Skeletal muscle tissue (tissue), 4 donors: ENCODE results near the gene MYO16. TPM values are rescaled to one million over a fixed set of nuclear protein-coding genes. Genes with fewer than 3 reads are reported as not detected.

Experiments
- H3K27ac ChIP-seq: one replicate; pipeline ENCODE4 v1.7.0; 2013; ENCODE audit warnings: mild to moderate bottlenecking, low read depth, low read length, inconsistent platforms
- H3K27me3 ChIP-seq, 3 donors: one replicate each; pipeline ENCODE4 v1.7.0; 2013; ENCODE audit warnings: low read length in 3 of 3; ENCODE audit not compliant: control insufficient read depth in 3 of 3, insufficient read depth in 3 of 3
- H3K36me3 ChIP-seq, 3 donors: one replicate each; pipeline ENCODE4 v1.7.0; 2013; ENCODE audit warnings: low read length in 3 of 3; ENCODE audit not compliant: control insufficient read depth in 3 of 3, insufficient read depth in 3 of 3
- H3K4me1 ChIP-seq, 3 donors: one replicate each; pipeline ENCODE4 v1.7.0; 2013; ENCODE audit warnings: low read length in 3 of 3, mild to moderate bottlenecking in 3 of 3; ENCODE audit not compliant: control insufficient read depth in 3 of 3, insufficient read depth in 3 of 3
- H3K4me3 ChIP-seq, 3 donors: one replicate each; pipeline ENCODE4 v1.7.0; 2013; ENCODE audit warnings: low read length in 3 of 3
- H3K9ac ChIP-seq, 3 donors: one replicate each; pipeline ENCODE4 v1.7.0; 2013; ENCODE audit warnings: low read length in 3 of 3, mild to moderate bottlenecking in 3 of 3, moderate library complexity in 2 of 3, low read depth in 1 of 3
- H3K9me3 ChIP-seq, 3 donors: one replicate each; pipeline ENCODE4 v1.7.0; 2013; ENCODE audit warnings: low read length in 3 of 3; ENCODE audit not compliant: control insufficient read depth in 3 of 3
- total RNA-seq: library from RNA; depleted of rRNA; stranded (reverse); fragments of >200 nt; gene quantifications from one replicate; pipeline ENCODE4 v1.2.3, GENCODE V29; 2014
- donor health status: Osteomylitis.

MYO16 gene
- total RNA-seq, 1 donor from 2014 or later = 43.8 TPM

DNA sequence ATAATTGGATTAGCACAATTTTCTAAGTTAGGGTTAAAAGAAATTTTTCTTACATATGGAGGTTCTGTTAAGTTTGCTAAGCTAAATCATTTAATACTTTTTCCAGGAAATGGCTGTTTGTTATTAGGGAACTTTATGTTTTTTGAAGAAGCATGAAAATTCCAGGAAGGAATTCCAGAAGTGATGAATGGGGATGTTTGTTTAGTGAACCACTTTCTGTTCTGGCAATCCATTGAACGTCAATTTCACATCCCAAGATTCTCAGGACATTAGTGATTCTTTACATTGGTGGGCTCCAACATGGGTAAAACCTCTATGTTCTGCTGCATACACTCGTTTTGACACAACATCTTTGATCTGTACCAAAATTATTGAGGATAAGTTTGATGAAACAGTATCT lies 622.5 kb downstream of the MYO16 start:
- Histone ChIP-seq H3K36me3 (no peaks in the 10 kb centered on the region), H3K4me1 (no peaks in the 10 kb centered on the region), H3K27ac (no peak overlapping the region), H3K9me3 (peaks cover 0 to 2% (median 0%) of the 10 kb centered on the region in 3 donors), H3K27me3 (no peaks in the 10 kb centered on the region), H3K9ac (no peak overlapping the region), H3K4me3 (no peak overlapping the region)

DNA sequence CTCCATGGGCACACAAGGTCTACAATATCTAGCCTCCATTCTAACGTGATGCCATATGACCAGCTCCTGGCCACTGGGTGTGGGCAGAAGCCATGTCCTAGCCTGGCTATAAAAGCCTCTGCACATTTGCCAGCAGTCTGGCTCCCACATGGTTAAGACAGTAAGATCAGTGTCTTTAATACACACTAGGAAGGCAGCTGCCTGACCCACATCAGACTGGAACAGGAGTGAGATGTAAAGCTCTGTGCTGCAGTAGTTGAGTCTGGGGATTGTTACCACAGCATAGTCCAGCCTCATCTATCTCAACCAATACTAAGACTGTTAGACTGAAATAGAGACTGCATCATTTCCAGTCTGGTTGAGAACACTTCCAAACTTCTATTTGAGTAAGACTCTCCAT lies 623.9 kb downstream of the MYO16 start:
- Histone ChIP-seq H3K9me3 (peaks cover 0 to 2% (median 0%) of the 10 kb centered on the region in 3 donors), H3K4me1 (no peaks in the 10 kb centered on the region), H3K36me3 (no peaks in the 10 kb centered on the region), H3K27me3 (no peaks in the 10 kb centered on the region), H3K9ac (no peak overlapping the region), H3K27ac (no peak overlapping the region), H3K4me3 (no peak overlapping the region)

DNA sequence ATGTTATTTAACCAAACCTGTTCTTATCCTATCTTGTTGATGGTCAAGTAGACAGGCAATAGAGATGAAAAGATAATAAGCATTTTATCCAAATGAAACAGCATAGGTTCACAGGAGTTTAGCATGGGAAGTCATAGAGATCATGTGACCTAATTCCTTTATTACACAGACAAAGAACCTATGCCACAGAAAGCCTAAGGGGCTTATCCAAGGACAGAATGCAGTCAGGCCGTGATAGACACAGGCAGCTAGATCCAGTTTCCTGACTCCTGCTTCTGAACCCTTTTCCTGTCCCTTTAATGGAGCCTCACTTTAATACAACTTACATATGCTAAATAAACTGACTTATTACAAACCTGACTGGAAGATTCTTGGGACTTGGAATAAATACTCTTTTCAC lies 624.9 kb downstream of the MYO16 start:
- Histone ChIP-seq H3K27me3 (no peaks in the 10 kb centered on the region), H3K27ac (no peak overlapping the region), H3K4me1 (no peaks in the 10 kb centered on the region), H3K9ac (no peak overlapping the region), H3K4me3 (no peak overlapping the region), H3K9me3 (peaks cover 0 to under 1% (median 0%) of the 10 kb centered on the region in 3 donors), H3K36me3 (no peaks in the 10 kb centered on the region)

DNA sequence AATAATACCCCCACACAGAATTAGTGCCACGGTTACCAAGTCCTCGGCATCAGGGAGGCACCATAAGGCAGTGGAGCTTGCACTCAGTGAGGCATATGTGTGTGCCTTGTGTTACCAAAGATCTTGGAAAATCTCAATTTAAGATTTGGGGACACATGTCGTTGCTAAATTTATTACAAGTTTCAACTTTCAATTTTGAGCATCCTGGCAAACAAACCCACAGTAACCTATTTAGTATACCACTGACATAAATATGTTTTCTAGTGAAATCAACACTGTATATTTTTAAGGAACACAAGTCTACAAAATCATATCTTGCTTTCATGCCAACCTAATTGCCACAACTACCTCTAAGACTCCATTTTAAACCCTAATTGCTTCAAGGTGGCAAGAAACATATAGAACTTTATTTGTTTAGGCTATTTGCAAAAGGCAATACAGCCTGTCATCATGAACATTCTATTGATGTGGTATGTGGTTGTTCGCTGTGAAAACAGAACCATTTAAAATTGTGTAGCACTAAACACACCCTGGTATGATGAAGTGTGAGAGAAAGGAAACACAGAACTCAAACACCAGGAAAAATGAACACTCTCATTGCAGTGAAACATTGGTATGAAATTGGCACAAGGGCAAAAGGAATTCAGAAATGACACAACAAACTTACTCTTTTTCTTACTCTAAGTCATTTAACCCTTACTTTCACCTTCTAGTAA lies 625.9 kb downstream of the MYO16 start:
- Histone ChIP-seq H3K4me1 (no peaks in the 10 kb centered on the region), H3K9ac (no peak overlapping the region), H3K9me3 (no peaks in the 10 kb centered on the region), H3K27ac (no peak overlapping the region), H3K4me3 (no peak overlapping the region), H3K36me3 (no peaks in the 10 kb centered on the region), H3K27me3 (no peaks in the 10 kb centered on the region)

DNA sequence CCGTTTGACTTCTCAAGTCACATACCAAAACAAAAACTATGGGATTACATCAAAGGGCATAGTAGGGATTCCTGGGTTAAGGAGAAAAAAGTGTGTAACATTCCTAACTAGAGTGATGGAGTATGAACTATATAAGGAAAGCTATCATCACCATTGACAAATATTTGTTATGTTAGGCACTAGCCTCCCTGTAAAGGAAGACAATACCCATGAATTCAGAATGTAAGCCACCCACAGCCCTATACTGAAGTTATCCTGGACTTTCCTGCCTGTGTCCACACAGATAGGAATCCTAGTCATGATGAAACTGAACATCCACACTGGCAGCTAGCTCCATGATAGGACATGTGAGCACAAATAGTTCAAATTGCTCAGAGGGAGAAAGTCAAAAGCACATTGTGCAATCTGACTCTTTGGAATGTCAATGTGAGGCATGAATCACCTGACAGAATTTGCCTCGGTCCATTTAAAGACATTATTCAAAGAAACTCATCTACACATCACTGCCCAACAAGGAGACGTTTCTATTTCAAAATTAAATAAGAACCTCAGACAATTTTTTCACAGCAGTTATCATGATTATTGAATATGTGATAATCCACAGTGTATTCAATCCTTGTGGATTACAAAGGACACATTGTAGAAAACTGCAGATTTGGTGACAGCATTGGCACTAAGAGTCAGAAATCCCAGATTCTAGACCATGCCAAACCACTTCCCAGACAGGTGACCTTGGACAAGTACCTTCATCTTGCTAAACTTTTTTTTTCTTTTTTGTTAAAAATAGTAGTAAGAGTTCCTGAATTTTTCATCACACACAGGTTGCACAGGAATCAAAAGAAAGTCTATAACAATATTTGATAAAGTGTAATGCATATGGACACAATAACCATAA lies 627.7 kb downstream of the MYO16 start:
- Histone ChIP-seq H3K9me3 (no peaks in the 10 kb centered on the region), H3K4me1 (no peaks in the 10 kb centered on the region), H3K9ac (no peak overlapping the region), H3K27me3 (no peaks in the 10 kb centered on the region), H3K4me3 (no peak overlapping the region), H3K36me3 (no peaks in the 10 kb centered on the region), H3K27ac (peak overlapping the region; percentile 20)
